ENCODE data around the gene NOD1.

DNA sequence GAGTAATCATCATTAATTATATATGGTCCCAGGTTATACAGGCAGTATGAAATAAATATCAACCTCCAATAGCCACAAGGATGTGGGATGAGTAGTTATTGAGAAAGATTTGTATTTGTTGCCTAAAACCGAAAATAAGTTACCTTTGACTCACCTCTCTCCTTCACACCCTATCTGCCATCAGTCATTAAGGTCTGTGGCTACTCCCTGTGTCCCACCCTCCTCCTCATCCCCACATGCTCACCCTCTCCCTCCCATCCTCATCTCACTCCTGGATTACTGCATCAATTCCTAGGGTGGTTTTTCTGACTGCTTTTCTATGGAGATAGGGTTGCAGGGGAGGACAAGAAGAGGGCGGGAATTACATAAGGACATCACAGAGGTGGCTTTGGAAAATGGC, 35.2 kb upstream of the NOD1 start:
- TF ChIP-seq, protein P1, sequence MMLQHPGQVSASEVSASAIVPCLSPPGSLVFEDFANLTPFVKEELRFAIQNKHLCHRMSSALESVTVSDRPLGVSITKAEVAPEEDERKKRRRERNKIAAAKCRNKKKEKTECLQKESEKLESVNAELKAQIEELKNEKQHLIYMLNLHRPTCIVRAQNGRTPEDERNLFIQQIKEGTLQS (IDR thresholded peaks at IDR 0.05; ENCODE audit: insufficient read depth, low read depth, low read length), result no peak
- TF ChIP-seq YY1 (IDR thresholded peaks at IDR 0.05; ENCODE audit: low read depth, low read length) (no peak), EP300 (IDR thresholded peaks at IDR 0.05; ENCODE audit: borderline replicate concordance in 1 of 2, low read depth in 2 of 2, low read length in 2 of 2) (no peak), POLR2A (IDR thresholded peaks at IDR 0.05; ENCODE audit: control extremely low read depth in 1 of 2, low read depth in 2 of 2, low read length in 2 of 2) (no peak), BACH1 (IDR thresholded peaks at IDR 0.05; ENCODE audit: low read length) (no peak), RFX5 (IDR thresholded peaks at IDR 0.05; ENCODE audit: borderline replicate concordance, low read depth, low read length) (no peak), MAFK (IDR thresholded peaks at IDR 0.05; ENCODE audit: low read depth, low read length) (no peak)
- TF ChIP-seq, protein P2, sequence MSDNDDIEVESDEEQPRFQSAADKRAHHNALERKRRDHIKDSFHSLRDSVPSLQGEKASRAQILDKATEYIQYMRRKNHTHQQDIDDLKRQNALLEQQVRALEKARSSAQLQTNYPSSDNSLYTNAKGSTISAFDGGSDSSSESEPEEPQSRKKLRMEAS (IDR thresholded peaks at IDR 0.05), result no peak
- TF ChIP-seq, protein P3, sequence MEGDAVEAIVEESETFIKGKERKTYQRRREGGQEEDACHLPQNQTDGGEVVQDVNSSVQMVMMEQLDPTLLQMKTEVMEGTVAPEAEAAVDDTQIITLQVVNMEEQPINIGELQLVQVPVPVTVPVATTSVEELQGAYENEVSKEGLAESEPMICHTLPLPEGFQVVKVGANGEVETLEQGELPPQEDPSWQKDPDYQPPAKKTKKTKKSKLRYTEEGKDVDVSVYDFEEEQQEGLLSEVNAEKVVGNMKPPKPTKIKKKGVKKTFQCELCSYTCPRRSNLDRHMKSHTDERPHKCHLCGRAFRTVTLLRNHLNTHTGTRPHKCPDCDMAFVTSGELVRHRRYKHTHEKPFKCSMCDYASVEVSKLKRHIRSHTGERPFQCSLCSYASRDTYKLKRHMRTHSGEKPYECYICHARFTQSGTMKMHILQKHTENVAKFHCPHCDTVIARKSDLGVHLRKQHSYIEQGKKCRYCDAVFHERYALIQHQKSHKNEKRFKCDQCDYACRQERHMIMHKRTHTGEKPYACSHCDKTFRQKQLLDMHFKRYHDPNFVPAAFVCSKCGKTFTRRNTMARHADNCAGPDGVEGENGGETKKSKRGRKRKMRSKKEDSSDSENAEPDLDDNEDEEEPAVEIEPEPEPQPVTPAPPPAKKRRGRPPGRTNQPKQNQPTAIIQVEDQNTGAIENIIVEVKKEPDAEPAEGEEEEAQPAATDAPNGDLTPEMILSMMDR (IDR thresholded peaks at IDR 0.05; ENCODE audit: control extremely low read depth in 1 of 3, insufficient read depth in 1 of 3, low read depth in 1 of 3, low read length in 3 of 3), result no peak
- TF ChIP-seq, protein P4, sequence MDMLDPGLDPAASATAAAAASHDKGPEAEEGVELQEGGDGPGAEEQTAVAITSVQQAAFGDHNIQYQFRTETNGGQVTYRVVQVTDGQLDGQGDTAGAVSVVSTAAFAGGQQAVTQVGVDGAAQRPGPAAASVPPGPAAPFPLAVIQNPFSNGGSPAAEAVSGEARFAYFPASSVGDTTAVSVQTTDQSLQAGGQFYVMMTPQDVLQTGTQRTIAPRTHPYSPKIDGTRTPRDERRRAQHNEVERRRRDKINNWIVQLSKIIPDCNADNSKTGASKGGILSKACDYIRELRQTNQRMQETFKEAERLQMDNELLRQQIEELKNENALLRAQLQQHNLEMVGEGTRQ (IDR thresholded peaks at IDR 0.05; ENCODE audit: low read length), result no peak
- TF ChIP-seq, protein P5, sequence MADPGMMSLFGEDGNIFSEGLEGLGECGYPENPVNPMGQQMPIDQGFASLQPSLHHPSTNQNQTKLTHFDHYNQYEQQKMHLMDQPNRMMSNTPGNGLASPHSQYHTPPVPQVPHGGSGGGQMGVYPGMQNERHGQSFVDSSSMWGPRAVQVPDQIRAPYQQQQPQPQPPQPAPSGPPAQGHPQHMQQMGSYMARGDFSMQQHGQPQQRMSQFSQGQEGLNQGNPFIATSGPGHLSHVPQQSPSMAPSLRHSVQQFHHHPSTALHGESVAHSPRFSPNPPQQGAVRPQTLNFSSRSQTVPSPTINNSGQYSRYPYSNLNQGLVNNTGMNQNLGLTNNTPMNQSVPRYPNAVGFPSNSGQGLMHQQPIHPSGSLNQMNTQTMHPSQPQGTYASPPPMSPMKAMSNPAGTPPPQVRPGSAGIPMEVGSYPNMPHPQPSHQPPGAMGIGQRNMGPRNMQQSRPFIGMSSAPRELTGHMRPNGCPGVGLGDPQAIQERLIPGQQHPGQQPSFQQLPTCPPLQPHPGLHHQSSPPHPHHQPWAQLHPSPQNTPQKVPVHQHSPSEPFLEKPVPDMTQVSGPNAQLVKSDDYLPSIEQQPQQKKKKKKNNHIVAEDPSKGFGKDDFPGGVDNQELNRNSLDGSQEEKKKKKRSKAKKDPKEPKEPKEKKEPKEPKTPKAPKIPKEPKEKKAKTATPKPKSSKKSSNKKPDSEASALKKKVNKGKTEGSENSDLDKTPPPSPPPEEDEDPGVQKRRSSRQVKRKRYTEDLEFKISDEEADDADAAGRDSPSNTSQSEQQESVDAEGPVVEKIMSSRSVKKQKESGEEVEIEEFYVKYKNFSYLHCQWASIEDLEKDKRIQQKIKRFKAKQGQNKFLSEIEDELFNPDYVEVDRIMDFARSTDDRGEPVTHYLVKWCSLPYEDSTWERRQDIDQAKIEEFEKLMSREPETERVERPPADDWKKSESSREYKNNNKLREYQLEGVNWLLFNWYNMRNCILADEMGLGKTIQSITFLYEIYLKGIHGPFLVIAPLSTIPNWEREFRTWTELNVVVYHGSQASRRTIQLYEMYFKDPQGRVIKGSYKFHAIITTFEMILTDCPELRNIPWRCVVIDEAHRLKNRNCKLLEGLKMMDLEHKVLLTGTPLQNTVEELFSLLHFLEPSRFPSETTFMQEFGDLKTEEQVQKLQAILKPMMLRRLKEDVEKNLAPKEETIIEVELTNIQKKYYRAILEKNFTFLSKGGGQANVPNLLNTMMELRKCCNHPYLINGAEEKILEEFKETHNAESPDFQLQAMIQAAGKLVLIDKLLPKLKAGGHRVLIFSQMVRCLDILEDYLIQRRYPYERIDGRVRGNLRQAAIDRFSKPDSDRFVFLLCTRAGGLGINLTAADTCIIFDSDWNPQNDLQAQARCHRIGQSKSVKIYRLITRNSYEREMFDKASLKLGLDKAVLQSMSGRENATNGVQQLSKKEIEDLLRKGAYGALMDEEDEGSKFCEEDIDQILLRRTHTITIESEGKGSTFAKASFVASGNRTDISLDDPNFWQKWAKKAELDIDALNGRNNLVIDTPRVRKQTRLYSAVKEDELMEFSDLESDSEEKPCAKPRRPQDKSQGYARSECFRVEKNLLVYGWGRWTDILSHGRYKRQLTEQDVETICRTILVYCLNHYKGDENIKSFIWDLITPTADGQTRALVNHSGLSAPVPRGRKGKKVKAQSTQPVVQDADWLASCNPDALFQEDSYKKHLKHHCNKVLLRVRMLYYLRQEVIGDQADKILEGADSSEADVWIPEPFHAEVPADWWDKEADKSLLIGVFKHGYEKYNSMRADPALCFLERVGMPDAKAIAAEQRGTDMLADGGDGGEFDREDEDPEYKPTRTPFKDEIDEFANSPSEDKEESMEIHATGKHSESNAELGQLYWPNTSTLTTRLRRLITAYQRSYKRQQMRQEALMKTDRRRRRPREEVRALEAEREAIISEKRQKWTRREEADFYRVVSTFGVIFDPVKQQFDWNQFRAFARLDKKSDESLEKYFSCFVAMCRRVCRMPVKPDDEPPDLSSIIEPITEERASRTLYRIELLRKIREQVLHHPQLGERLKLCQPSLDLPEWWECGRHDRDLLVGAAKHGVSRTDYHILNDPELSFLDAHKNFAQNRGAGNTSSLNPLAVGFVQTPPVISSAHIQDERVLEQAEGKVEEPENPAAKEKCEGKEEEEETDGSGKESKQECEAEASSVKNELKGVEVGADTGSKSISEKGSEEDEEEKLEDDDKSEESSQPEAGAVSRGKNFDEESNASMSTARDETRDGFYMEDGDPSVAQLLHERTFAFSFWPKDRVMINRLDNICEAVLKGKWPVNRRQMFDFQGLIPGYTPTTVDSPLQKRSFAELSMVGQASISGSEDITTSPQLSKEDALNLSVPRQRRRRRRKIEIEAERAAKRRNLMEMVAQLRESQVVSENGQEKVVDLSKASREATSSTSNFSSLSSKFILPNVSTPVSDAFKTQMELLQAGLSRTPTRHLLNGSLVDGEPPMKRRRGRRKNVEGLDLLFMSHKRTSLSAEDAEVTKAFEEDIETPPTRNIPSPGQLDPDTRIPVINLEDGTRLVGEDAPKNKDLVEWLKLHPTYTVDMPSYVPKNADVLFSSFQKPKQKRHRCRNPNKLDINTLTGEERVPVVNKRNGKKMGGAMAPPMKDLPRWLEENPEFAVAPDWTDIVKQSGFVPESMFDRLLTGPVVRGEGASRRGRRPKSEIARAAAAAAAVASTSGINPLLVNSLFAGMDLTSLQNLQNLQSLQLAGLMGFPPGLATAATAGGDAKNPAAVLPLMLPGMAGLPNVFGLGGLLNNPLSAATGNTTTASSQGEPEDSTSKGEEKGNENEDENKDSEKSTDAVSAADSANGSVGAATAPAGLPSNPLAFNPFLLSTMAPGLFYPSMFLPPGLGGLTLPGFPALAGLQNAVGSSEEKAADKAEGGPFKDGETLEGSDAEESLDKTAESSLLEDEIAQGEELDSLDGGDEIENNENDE (IDR thresholded peaks at IDR 0.05; ENCODE audit: insufficient replicate concordance, low read length), result no peak

Measured in H1 (cell line).